Ishikawa (cell line): Measurements from ENCODE around the gene OR6S1.

Experiments
- CEBPB ChIP-seq: IDR thresholded peaks from 2 replicates; pipeline ENCODE4 v1.6.1; 2012
- EGR1 ChIP-seq: IDR thresholded peaks from 2 replicates; pipeline ENCODE4 v1.6.1; 2012
- EP300 ChIP-seq: IDR thresholded peaks from 2 replicates; pipeline ENCODE4 v1.6.1; 2012; ENCODE audit warnings: borderline replicate concordance
- MAX ChIP-seq: IDR thresholded peaks from 2 replicates; pipeline ENCODE4 v1.6.1; 2012
- RAD21 ChIP-seq: IDR thresholded peaks from 2 replicates; pipeline ENCODE4 v1.6.1; 2012; ENCODE audit warnings: low read depth
- REST ChIP-seq: IDR thresholded peaks from 2 replicates; pipeline ENCODE4 v1.6.1; 2012; ENCODE audit warnings: low read depth, mild to moderate bottlenecking
- TAF1 ChIP-seq: IDR thresholded peaks from 2 replicates; pipeline ENCODE4 v1.6.1; 2012; ENCODE audit warnings: low read depth, mild to moderate bottlenecking
- YY1 ChIP-seq: IDR thresholded peaks from 2 replicates; pipeline ENCODE4 v1.6.1; 2012; ENCODE audit warnings: low read depth
- ZBTB7A ChIP-seq: IDR thresholded peaks from 2 replicates; pipeline ENCODE4 v1.6.1; 2012; ENCODE audit warnings: low read depth

- TF ChIP-seq YY1 (no peak), EP300 (no peak), RAD21 (no peak), REST (no peak), EGR1 (no peak), TAF1 (no peak), ZBTB7A (no peak), CEBPB (no peak), MAX (no peak)
Measured at GRCh38 chr14:20657216-20658211, 16.0 kb upstream of the OR6S1 start.
